SK-N-SH (cell line): Measurements from ENCODE around the gene GAB2. TPM values are rescaled to one million over a fixed set of nuclear protein-coding genes. Genes with fewer than 3 reads are reported as not detected.

Source experiments
- CTCF ChIA-PET: fragments of 300-600, 350-600 bp; formaldehyde crosslinking; extraction: SDS; loops from one replicate; lab custom pipeline; 2021; lab: Yijun Ruan, JAX
- POLR2A ChIA-PET: fragments of 350-600 bp; sonication (Branson Sonifier 250); formaldehyde crosslinking; extraction: SDS; loops from one replicate; lab custom pipeline; 2020; ENCODE audit warnings: antibody characterized with exemption, inconsistent platforms; lab: Yijun Ruan, JAX
- DNase-seq: peaks from one replicate; pipeline ENCODE4 v3.0.0; 2012
- H2AFZ ChIP-seq: fragments of 200-600 bp; sonication (generic); 2 replicates; pipeline ENCODE4 v1.8.1; 2016; ENCODE audit warnings: antibody characterized with exemption, mild to moderate bottlenecking, low read depth
- H3F3A ChIP-seq: fragments of 200-600 bp; sonication (generic); replicated peaks from 2 replicates; pipeline ENCODE3; 2016; ENCODE audit warnings: antibody characterized with exemption, mild to moderate bottlenecking; ENCODE audit not compliant: insufficient read depth
- H3K27ac ChIP-seq, 2 experiments: fragments of 200-500 bp in 1 of 2; fragments of 200-600 bp in 1 of 2; sonication (Bioruptor generic) in 1 of 2; sonication (generic), shearing (Covaris generic) in 1 of 2; 2 replicates each; pipeline versions ENCODE4 v1.5.1 to v1.6.1; 2014 to 2016; ENCODE audit warnings: low read depth in 2 of 2, inconsistent platforms in 1 of 2, low read length in 1 of 2, mild to moderate bottlenecking in 1 of 2, mixed read lengths in 1 of 2
- H3K27me3 ChIP-seq: fragments of 200-600 bp; sonication (generic), shearing (Covaris generic); 2 replicates; pipeline ENCODE4 v1.6.1; 2016; ENCODE audit warnings: mixed run types; ENCODE audit not compliant: insufficient read depth
- H3K36me3 ChIP-seq, 2 experiments: fragments of 200-500 bp in 1 of 2; fragments of 200-600 bp in 1 of 2; sonication (Bioruptor generic) in 1 of 2; sonication (generic) in 1 of 2; replicated peaks in 1 of 2; 2 replicates each; pipeline versions ENCODE3 to v1.5.1; 2014 to 2016; ENCODE audit warnings: low read length in 1 of 2, mild to moderate bottlenecking in 1 of 2; ENCODE audit not compliant: insufficient read depth in 2 of 2, control insufficient read depth in 1 of 2
- H3K4me1 ChIP-seq, 2 experiments: fragments of 200-500 bp in 1 of 2; fragments of 200-600 bp in 1 of 2; sonication (Bioruptor generic) in 1 of 2; sonication (generic), shearing (Covaris generic) in 1 of 2; 2 replicates each; pipeline versions ENCODE4 v1.5.1 to v1.6.1; 2014 to 2016; ENCODE audit warnings: low read depth in 1 of 2, low read length in 1 of 2, mixed run types in 1 of 2; ENCODE audit not compliant: insufficient read depth in 2 of 2, control insufficient read depth in 1 of 2
- H3K4me2 ChIP-seq: fragments of 200-600 bp; sonication (generic), shearing (Covaris generic); 2 replicates; pipeline ENCODE4 v1.6.1; 2017; ENCODE audit warnings: mixed run types
- H3K4me3 ChIP-seq, 2 experiments: fragments of 200-500 bp in 1 of 2; fragments of 200-600 bp in 1 of 2; sonication (Bioruptor generic) in 1 of 2; sonication (generic), shearing (Covaris generic) in 1 of 2; 2 replicates each; pipeline versions ENCODE4 v1.5.1 to v1.8.1; 2014 to 2016; ENCODE audit warnings: low read depth in 2 of 2, inconsistent platforms in 1 of 2, low read length in 1 of 2, mild to moderate bottlenecking in 1 of 2, mixed read lengths in 1 of 2, moderate library complexity in 1 of 2
- H3K79me2 ChIP-seq: fragments of 200-600 bp; sonication (generic); 2 replicates; pipeline ENCODE4 v1.8.1; 2017; ENCODE audit warnings: mild to moderate bottlenecking; ENCODE audit not compliant: insufficient read depth
- H3K9ac ChIP-seq: fragments of 200-600 bp; sonication (generic); 2 replicates; pipeline ENCODE4 v1.6.1; 2017; ENCODE audit warnings: mixed run types
- H3K9me2 ChIP-seq: fragments of 200-600 bp; sonication (generic); 2 replicates; pipeline ENCODE4 v1.6.1; 2017; ENCODE audit warnings: mixed run types
- H3K9me3 ChIP-seq: fragments of 200-600 bp; sonication (generic); 2 replicates; pipeline ENCODE4 v1.6.1; 2017; ENCODE audit warnings: mixed run types, mild to moderate bottlenecking, moderate library complexity
- H4K20me1 ChIP-seq: fragments of 200-600 bp; sonication (generic); 2 replicates; pipeline ENCODE4 v1.6.1; 2017; ENCODE audit warnings: mild to moderate bottlenecking, mixed run types; ENCODE audit not compliant: insufficient read depth
- EZH2phosphoT487 ChIP-seq: fragments of 200-600 bp; sonication (generic); IDR thresholded peaks from 2 replicates; pipeline ENCODE4 v1.6.1; 2017; ENCODE audit warnings: low read depth, mixed run types, mild to moderate bottlenecking, antibody characterized with exemption, moderate library complexity, borderline replicate concordance
- FOXM1 ChIP-seq: IDR thresholded peaks from 2 replicates; pipeline ENCODE4 v1.4.0; 2012; ENCODE audit warnings: low read depth, mild to moderate bottlenecking
- GABPA ChIP-seq: IDR thresholded peaks from 2 replicates; pipeline ENCODE4 v1.4.0; 2012; ENCODE audit warnings: low read depth, mild to moderate bottlenecking
- MXI1 ChIP-seq: IDR thresholded peaks from 2 replicates; pipeline ENCODE4 v1.6.1; 2012; ENCODE audit warnings: mild to moderate bottlenecking, low read depth, low read length, improper control_type of control experiment
- RFX5 ChIP-seq: IDR thresholded peaks from 2 replicates; pipeline ENCODE4 v1.6.1; 2012; ENCODE audit warnings: mild to moderate bottlenecking, improper control_type of control experiment, low read length
- TAF1 ChIP-seq: IDR thresholded peaks from 2 replicates; pipeline ENCODE4 v1.6.1; 2012; ENCODE audit warnings: low read depth, mild to moderate bottlenecking, low read length, moderate library complexity, borderline replicate concordance
- TCF12 ChIP-seq: IDR thresholded peaks from 2 replicates; pipeline ENCODE4 v1.4.0; 2012
- TEAD4 ChIP-seq: IDR thresholded peaks from 2 replicates; pipeline ENCODE4 v1.4.0; 2012; ENCODE audit warnings: mild to moderate bottlenecking, borderline replicate concordance; ENCODE audit not compliant: insufficient read depth
- YY1 ChIP-seq: IDR thresholded peaks from 2 replicates; pipeline ENCODE4 v1.4.0; 2012; ENCODE audit warnings: low read depth, mild to moderate bottlenecking
- WGBS: methylation state at CpG from one replicate; pipeline ENCODE4 v1.1.6; 2017; ENCODE audit warnings: low lambda C conversion rate; 5-methylcytosine and 5-hydroxymethylcytosine counted together
- polyA plus RNA-seq, 3 experiments: library from polyadenylated mRNA; depleted of rRNA; stranded (reverse); fragments of >200 nt; gene quantifications; 2 replicates each; pipeline ENCODE4 v1.2.3, GENCODE V29; 2012
- TF ChIP-seq, protein P1 (sequence below): IDR thresholded peaks from 2 replicates; pipeline ENCODE4 v1.4.0; 2012; ENCODE audit warnings: low read depth, borderline replicate concordance
- TF ChIP-seq, protein P2 (sequence below): IDR thresholded peaks from 2 replicates; pipeline ENCODE4 v1.4.0; 2012; ENCODE audit warnings: low read depth
- TF ChIP-seq, protein P3 (sequence below): fragments of 200-600 bp; sonication (generic); IDR thresholded peaks from 2 replicates; pipeline ENCODE4 v1.6.1; 2017; ENCODE audit warnings: antibody characterized with exemption, mild to moderate bottlenecking, moderate library complexity
- TF ChIP-seq, protein P4 (sequence below): IDR thresholded peaks from 2 replicates; pipeline ENCODE4; 2012
- TF ChIP-seq, protein P5 (sequence below): fragments of 150-350 bp; IDR thresholded peaks from 2 replicates; pipeline ENCODE4 v1.6.1; 2016; ENCODE audit warnings: mild to moderate bottlenecking, low read depth, low read length

Gene GAB2
- polyA plus RNA-seq, 1 of the 3 experiments (the other 2 are of a cell fraction), result 5.6 TPM

DNA sequence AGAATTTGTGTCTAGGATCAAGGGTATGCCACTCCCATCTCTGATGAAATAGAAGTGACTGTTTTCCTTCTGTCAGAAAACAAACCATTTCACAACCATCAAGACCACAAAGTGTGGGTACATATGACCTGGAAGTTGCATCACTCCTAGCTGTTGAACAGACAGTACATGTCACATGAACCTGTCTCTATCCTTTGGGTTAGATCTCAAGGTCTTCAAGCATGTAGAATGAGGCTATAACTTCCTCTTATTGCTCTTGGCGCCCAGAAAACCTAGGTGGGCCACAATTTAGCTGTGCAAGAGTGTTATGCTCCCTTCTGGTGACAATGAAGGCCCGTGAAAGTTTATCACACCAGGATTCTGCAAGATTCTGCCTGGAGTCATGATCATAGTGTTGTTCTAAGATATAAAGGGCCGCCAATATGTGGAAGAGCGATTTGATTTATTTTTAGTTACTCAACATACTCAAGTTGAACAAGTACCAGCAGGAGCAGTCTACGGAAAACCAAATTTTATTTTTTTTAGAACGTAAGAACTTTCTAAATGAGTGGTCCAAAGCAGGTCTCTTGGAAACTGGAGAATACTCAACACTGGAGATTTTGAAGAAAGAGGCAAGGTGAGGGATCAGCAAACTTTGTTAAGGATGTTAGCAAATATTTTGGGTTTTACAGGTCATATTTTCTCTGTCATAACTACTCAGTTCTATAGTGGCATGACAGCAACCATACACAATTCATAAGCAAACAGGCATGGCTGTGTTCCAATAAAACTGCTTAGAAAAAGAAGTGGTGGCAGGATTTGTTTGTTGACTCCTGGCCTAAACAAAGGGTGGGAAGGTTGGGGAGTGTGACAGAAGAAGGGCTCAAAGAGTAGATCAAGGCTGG, 127.1 kb downstream of the GAB2 start:
- POLR2A ChIA-PET, result no interaction called here
- Histone ChIP-seq H3K36me3 (no peaks in the 10 kb centered on the region), H3K4me2 (no peak overlapping the region), H3K4me1 (no peaks in the 10 kb centered on the region; a peak in 1 of 4 replicates), H3K9me3 (no peaks in the 10 kb centered on the region; the same call in 1 of the 2 replicates), H2AFZ (no peak overlapping the region), H3K4me3 (no peak overlapping the region), H3K9ac (no peak overlapping the region), H3K9me2 (no peaks in the 10 kb centered on the region), H4K20me1 (no peaks in the 10 kb centered on the region), H3K27ac (no peak overlapping the region), H3K79me2 (peaks cover 5% of the 10 kb centered on the region; the same call in 1 of the 2 replicates), H3F3A (no peaks in the 10 kb centered on the region)
- WGBS, result 92% methylated on average over 6 of the region's 6 CpGs
- CTCF ChIA-PET, result no interaction called here
- DNase-seq, result no peak
- TF ChIP-seq MXI1 (no peak), GABPA (no peak), TCF12 (no peak), TAF1 (no peak), FOXM1 (no peak)
- TF ChIP-seq, protein P1, sequence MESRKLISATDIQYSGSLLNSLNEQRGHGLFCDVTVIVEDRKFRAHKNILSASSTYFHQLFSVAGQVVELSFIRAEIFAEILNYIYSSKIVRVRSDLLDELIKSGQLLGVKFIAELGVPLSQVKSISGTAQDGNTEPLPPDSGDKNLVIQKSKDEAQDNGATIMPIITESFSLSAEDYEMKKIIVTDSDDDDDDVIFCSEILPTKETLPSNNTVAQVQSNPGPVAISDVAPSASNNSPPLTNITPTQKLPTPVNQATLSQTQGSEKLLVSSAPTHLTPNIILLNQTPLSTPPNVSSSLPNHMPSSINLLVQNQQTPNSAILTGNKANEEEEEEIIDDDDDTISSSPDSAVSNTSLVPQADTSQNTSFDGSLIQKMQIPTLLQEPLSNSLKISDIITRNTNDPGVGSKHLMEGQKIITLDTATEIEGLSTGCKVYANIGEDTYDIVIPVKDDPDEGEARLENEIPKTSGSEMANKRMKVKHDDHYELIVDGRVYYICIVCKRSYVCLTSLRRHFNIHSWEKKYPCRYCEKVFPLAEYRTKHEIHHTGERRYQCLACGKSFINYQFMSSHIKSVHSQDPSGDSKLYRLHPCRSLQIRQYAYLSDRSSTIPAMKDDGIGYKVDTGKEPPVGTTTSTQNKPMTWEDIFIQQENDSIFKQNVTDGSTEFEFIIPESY, result no peak
- TF ChIP-seq, protein P2, sequence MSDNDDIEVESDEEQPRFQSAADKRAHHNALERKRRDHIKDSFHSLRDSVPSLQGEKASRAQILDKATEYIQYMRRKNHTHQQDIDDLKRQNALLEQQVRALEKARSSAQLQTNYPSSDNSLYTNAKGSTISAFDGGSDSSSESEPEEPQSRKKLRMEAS, result no peak
- TF ChIP-seq, protein P3, sequence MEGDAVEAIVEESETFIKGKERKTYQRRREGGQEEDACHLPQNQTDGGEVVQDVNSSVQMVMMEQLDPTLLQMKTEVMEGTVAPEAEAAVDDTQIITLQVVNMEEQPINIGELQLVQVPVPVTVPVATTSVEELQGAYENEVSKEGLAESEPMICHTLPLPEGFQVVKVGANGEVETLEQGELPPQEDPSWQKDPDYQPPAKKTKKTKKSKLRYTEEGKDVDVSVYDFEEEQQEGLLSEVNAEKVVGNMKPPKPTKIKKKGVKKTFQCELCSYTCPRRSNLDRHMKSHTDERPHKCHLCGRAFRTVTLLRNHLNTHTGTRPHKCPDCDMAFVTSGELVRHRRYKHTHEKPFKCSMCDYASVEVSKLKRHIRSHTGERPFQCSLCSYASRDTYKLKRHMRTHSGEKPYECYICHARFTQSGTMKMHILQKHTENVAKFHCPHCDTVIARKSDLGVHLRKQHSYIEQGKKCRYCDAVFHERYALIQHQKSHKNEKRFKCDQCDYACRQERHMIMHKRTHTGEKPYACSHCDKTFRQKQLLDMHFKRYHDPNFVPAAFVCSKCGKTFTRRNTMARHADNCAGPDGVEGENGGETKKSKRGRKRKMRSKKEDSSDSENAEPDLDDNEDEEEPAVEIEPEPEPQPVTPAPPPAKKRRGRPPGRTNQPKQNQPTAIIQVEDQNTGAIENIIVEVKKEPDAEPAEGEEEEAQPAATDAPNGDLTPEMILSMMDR, result no peak
- TF ChIP-seq, all 33 proteins: peak for 0
- no peaks in the 10 kb centered on the region for H3K27me3 ChIP-seq

DNA sequence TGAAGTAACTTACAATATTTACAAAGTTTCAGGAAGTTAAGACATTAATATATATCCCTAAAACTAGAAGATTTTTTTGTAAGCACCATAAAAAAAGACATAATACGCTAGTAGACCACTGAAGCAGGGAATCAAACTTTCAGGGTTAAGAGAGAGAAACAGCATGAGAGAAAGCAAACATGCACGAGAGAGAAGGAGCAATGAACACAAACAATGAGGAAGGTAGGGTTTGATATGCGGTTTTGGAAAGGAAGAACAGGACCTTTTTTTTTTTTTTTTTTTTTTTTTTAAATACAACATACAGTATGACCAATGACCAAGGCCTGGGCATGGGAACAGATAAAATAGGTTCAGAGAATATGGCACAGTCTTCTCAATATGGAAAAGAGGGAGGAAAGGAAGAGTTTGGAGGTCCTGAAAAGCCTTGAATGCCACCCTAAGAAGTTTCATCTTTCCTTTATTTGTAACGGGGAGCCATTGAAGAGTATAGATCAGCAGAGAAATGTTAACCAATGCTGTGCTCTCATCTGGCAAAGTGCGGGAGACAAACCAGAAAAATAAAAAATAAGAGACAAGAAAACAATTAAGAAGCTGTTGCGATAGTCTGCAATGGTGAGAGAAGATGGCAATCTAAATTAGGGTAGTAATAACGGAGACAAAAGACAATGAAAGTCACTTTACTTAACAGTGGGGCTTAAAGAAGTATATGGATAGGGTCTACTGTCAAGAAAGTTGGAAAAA, 127.9 kb downstream of the GAB2 start:
- WGBS, result 82% methylated on average over 7 of the region's 7 CpGs
- POLR2A ChIA-PET, result no interaction called here

More for the DNA sequence above, 127.9 kb downstream of the GAB2 start:
- Histone ChIP-seq H3K9me2 (no peaks in the 10 kb centered on the region), H3K36me3 (no peaks in the 10 kb centered on the region), H3K4me3 (no peak overlapping the region), H3K79me2 (peaks cover 5% of the 10 kb centered on the region; the same call in 1 of the 2 replicates), H3F3A (no peaks in the 10 kb centered on the region), H3K27me3 (no peaks in the 10 kb centered on the region), H2AFZ (no peak overlapping the region), H3K27ac (no peak overlapping the region)
- CTCF ChIA-PET, result interaction anchor here (1.1 to 1.3 kb wide), 2 partner anchors 18 to 275 kb away, joined by 3 read pairs; no protein-coding TSS in a partner anchor
- TF ChIP-seq, protein P4, sequence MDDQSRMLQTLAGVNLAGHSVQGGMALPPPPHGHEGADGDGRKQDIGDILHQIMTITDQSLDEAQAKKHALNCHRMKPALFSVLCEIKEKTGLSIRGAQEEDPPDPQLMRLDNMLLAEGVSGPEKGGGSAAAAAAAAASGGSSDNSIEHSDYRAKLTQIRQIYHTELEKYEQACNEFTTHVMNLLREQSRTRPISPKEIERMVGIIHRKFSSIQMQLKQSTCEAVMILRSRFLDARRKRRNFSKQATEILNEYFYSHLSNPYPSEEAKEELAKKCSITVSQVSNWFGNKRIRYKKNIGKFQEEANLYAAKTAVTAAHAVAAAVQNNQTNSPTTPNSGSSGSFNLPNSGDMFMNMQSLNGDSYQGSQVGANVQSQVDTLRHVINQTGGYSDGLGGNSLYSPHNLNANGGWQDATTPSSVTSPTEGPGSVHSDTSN, result no peak
- TF ChIP-seq RFX5, result no peak
- no peak for TF ChIP-seq EZH2phosphoT487
- TF ChIP-seq YY1, result no peak
- no peak for TF ChIP-seq TCF12
- TF ChIP-seq, protein P5, sequence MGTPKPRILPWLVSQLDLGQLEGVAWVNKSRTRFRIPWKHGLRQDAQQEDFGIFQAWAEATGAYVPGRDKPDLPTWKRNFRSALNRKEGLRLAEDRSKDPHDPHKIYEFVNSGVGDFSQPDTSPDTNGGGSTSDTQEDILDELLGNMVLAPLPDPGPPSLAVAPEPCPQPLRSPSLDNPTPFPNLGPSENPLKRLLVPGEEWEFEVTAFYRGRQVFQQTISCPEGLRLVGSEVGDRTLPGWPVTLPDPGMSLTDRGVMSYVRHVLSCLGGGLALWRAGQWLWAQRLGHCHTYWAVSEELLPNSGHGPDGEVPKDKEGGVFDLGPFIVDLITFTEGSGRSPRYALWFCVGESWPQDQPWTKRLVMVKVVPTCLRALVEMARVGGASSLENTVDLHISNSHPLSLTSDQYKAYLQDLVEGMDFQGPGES, result no peak
- no peak for TF ChIP-seq TEAD4
- TF ChIP-seq, protein P2, result no peak
- TF ChIP-seq, protein P1, result no peak
- TF ChIP-seq, all 33 proteins: peak for 0
- H3K9me3 ChIP-seq, result no peaks in the 10 kb centered on the region; the same call in 1 of the 2 replicates
- no peak overlapping the region for H3K4me2 ChIP-seq
- no peak overlapping the region for H3K9ac ChIP-seq
- no peak for DNase-seq
- H4K20me1 ChIP-seq, result no peaks in the 10 kb centered on the region
- no peaks in the 10 kb centered on the region; a peak in 1 of 4 replicates for H3K4me1 ChIP-seq
